ENCODE data around the gene TTF2. TPM values are rescaled to one million over a fixed set of nuclear protein-coding genes. Genes with fewer than 3 reads are reported as not detected.

The TTF2 gene
- total RNA-seq, 1 experiment from 2014 or later = 88.8 TPM

DNA sequence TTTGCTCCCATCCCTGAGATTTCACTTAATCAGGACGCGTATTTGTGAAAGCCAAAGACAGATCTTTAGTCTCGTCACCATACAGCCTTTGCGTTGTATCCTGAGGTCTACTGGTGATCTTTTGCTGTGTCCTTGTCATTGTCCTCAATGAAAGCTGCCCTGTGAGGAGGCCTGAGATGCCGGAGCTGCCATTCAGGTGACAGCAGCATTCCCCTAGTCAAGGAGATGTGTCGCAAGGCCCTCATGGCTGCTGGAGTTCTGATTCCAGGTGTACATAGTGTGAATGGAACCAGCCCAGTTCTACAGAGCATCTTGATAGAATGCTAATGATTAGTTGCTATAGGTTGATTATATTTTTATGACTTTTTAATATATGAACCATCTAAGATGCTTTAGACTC is 24.1 kb downstream of the TTF2 start (continued):
- TF ChIP-seq, protein P1, sequence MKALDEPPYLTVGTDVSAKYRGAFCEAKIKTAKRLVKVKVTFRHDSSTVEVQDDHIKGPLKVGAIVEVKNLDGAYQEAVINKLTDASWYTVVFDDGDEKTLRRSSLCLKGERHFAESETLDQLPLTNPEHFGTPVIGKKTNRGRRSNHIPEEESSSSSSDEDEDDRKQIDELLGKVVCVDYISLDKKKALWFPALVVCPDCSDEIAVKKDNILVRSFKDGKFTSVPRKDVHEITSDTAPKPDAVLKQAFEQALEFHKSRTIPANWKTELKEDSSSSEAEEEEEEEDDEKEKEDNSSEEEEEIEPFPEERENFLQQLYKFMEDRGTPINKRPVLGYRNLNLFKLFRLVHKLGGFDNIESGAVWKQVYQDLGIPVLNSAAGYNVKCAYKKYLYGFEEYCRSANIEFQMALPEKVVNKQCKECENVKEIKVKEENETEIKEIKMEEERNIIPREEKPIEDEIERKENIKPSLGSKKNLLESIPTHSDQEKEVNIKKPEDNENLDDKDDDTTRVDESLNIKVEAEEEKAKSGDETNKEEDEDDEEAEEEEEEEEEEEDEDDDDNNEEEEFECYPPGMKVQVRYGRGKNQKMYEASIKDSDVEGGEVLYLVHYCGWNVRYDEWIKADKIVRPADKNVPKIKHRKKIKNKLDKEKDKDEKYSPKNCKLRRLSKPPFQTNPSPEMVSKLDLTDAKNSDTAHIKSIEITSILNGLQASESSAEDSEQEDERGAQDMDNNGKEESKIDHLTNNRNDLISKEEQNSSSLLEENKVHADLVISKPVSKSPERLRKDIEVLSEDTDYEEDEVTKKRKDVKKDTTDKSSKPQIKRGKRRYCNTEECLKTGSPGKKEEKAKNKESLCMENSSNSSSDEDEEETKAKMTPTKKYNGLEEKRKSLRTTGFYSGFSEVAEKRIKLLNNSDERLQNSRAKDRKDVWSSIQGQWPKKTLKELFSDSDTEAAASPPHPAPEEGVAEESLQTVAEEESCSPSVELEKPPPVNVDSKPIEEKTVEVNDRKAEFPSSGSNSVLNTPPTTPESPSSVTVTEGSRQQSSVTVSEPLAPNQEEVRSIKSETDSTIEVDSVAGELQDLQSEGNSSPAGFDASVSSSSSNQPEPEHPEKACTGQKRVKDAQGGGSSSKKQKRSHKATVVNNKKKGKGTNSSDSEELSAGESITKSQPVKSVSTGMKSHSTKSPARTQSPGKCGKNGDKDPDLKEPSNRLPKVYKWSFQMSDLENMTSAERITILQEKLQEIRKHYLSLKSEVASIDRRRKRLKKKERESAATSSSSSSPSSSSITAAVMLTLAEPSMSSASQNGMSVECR (CRISPR knock-in tag; IDR thresholded peaks at IDR 0.05; ENCODE audit: borderline replicate concordance) = no peak
- TF ChIP-seq, protein P2, sequence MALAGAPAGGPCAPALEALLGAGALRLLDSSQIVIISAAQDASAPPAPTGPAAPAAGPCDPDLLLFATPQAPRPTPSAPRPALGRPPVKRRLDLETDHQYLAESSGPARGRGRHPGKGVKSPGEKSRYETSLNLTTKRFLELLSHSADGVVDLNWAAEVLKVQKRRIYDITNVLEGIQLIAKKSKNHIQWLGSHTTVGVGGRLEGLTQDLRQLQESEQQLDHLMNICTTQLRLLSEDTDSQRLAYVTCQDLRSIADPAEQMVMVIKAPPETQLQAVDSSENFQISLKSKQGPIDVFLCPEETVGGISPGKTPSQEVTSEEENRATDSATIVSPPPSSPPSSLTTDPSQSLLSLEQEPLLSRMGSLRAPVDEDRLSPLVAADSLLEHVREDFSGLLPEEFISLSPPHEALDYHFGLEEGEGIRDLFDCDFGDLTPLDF (CRISPR knock-in tag; IDR thresholded peaks at IDR 0.05) = no peak
- TF ChIP-seq ZNF396 (CRISPR knock-in tag; IDR thresholded peaks at IDR 0.05; ENCODE audit: borderline replicate concordance) (no peak), FOXJ3 (CRISPR knock-in tag; IDR thresholded peaks at IDR 0.05; ENCODE audit: borderline replicate concordance) (no peak)

DNA sequence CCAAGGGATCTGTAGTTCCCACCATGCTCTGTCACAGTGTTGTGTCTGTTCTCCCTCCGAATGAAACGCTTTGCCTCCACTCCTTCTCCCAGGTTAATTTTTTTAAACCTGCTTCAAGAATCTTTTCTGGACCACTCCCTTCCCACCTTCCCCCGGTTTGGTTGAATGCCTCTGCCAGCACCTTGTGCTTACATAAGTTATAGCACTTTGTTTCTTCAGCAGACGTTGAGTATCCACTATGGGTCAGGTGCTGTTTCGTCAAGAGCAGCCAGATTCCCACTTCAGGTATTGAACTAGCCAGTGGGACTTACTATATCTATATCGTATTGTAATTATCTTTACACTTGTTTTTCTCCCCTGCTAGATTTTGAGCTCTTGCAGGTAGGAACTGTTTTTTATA is 27.6 kb downstream of the TTF2 start:
- H3K9me3 Mint-ChIP-seq = no peaks in the 10 kb centered on the region
- ATAC-seq (no peak), DNase-seq (ENCODE audit: low spot score) (no peak)
- no peak for TF ChIP-seq ZNF263 (CRISPR knock-in tag; IDR thresholded peaks at IDR 0.05; ENCODE audit: low read depth)
- no peak for TF ChIP-seq RORB (CRISPR knock-in tag; IDR thresholded peaks at IDR 0.05)
- TF ChIP-seq, protein P3, sequence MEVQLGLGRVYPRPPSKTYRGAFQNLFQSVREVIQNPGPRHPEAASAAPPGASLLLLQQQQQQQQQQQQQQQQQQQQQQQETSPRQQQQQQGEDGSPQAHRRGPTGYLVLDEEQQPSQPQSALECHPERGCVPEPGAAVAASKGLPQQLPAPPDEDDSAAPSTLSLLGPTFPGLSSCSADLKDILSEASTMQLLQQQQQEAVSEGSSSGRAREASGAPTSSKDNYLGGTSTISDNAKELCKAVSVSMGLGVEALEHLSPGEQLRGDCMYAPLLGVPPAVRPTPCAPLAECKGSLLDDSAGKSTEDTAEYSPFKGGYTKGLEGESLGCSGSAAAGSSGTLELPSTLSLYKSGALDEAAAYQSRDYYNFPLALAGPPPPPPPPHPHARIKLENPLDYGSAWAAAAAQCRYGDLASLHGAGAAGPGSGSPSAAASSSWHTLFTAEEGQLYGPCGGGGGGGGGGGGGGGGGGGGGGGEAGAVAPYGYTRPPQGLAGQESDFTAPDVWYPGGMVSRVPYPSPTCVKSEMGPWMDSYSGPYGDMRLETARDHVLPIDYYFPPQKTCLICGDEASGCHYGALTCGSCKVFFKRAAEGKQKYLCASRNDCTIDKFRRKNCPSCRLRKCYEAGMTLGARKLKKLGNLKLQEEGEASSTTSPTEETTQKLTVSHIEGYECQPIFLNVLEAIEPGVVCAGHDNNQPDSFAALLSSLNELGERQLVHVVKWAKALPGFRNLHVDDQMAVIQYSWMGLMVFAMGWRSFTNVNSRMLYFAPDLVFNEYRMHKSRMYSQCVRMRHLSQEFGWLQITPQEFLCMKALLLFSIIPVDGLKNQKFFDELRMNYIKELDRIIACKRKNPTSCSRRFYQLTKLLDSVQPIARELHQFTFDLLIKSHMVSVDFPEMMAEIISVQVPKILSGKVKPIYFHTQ (CRISPR knock-in tag; IDR thresholded peaks at IDR 0.05) = no peak
- TF ChIP-seq GTF2I (CRISPR knock-in tag; conservative IDR thresholded peaks at IDR 0.05) = no peak
- TF ChIP-seq, protein P1 (CRISPR knock-in tag; IDR thresholded peaks at IDR 0.05; ENCODE audit: borderline replicate concordance) = no peak
- TF ChIP-seq, protein P4, sequence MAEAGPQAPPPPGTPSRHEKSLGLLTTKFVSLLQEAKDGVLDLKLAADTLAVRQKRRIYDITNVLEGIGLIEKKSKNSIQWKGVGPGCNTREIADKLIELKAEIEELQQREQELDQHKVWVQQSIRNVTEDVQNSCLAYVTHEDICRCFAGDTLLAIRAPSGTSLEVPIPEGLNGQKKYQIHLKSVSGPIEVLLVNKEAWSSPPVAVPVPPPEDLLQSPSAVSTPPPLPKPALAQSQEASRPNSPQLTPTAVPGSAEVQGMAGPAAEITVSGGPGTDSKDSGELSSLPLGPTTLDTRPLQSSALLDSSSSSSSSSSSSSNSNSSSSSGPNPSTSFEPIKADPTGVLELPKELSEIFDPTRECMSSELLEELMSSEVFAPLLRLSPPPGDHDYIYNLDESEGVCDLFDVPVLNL (CRISPR knock-in tag; IDR thresholded peaks at IDR 0.05; ENCODE audit: borderline replicate concordance, low read depth) = no peak
- TF ChIP-seq TEAD1 (CRISPR knock-in tag; IDR thresholded peaks at IDR 0.05) = no peak
- TF ChIP-seq, protein P5, sequence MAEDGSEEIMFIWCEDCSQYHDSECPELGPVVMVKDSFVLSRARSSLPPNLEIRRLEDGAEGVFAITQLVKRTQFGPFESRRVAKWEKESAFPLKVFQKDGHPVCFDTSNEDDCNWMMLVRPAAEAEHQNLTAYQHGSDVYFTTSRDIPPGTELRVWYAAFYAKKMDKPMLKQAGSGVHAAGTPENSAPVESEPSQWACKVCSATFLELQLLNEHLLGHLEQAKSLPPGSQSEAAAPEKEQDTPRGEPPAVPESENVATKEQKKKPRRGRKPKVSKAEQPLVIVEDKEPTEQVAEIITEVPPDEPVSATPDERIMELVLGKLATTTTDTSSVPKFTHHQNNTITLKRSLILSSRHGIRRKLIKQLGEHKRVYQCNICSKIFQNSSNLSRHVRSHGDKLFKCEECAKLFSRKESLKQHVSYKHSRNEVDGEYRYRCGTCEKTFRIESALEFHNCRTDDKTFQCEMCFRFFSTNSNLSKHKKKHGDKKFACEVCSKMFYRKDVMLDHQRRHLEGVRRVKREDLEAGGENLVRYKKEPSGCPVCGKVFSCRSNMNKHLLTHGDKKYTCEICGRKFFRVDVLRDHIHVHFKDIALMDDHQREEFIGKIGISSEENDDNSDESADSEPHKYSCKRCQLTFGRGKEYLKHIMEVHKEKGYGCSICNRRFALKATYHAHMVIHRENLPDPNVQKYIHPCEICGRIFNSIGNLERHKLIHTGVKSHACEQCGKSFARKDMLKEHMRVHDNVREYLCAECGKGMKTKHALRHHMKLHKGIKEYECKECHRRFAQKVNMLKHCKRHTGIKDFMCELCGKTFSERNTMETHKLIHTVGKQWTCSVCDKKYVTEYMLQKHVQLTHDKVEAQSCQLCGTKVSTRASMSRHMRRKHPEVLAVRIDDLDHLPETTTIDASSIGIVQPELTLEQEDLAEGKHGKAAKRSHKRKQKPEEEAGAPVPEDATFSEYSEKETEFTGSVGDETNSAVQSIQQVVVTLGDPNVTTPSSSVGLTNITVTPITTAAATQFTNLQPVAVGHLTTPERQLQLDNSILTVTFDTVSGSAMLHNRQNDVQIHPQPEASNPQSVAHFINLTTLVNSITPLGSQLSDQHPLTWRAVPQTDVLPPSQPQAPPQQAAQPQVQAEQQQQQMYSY (CRISPR knock-in tag; IDR thresholded peaks at IDR 0.05) = no peak
- TF ChIP-seq, protein P6, sequence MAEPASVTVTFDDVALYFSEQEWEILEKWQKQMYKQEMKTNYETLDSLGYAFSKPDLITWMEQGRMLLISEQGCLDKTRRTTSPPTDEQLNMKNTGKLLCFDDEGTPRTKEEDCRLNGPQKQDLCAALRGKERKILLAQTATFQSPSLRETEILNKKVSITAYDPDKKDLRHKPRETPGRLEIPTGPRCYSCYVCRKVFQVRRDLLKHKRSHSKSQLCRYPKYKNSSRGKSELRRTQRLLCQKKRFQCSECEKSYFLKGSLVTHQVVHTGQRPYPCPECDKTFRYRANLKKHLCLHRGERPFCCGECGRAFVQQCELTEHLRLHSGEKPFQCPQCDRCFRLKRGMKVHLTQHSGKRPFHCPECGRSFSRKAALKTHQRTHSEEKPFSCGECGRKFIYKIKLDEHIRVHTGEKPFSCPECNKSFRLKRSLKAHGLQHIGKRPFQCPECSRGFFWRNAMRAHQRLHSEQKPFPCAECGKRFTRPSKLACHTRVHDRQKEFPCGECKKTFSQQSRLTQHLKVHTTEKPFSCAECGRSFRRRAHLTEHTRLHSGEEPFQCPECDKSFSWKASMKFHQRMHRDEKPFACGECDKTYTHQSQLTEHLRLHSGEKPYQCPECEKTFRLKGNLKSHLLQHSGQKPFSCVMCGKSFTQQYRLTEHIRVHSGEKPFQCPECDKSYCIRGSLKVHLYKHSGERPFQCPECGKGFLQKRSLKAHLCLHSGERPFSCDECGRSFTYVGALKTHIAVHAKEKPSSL (CRISPR knock-in tag; conservative IDR thresholded peaks at IDR 0.05) = no peak
- no peak for TF ChIP-seq NFATC4 (CRISPR knock-in tag; IDR thresholded peaks at IDR 0.05)
- TF ChIP-seq TP53 (CRISPR knock-in tag; IDR thresholded peaks at IDR 0.05) = no peak
- TF ChIP-seq ELF4 (CRISPR knock-in tag; IDR thresholded peaks at IDR 0.05; ENCODE audit: low read depth) = no peak
- no peaks in the 10 kb centered on the region for H3K27me3 Mint-ChIP-seq (ENCODE audit: low read depth)
- no peak overlapping the region for H3K4me3 Mint-ChIP-seq
- CTCF ChIA-PET = no interaction called here
- H3K36me3 Mint-ChIP-seq = peaks cover 58% of the 10 kb centered on the region
- no peak overlapping the region; the same call in 1 of the 2 replicates for H3K27ac Mint-ChIP-seq
- H3K4me1 Mint-ChIP-seq = peaks cover 11% of the 10 kb centered on the region
- POLR2A ChIA-PET = no interaction called here
